Spleen (tissue), 13 donors: ENCODE data around the gene CD1B. TPM values are rescaled to one million over a fixed set of nuclear protein-coding genes. Genes with fewer than 3 reads are reported as not detected.
"Not testable (repeated sequence)": the region's sequence is repeated elsewhere in the genome, so short reads cannot be mapped to it uniquely, and the experiment has no call there.

Source experiments
- DNase-seq: peaks from one replicate; pipeline ENCODE4 v3.0.0-alpha.2; 2020
- H3K27ac ChIP-seq, 8 donors: fragments of 200-600 bp; sonication (generic) in 7 of 8; 1 replicate in 4 of 8; 2 replicates in 4 of 8; pipeline versions ENCODE4 v1.5.0 to v1.8.0; 2016 to 2021; ENCODE audit warnings: inconsistent platforms in 4 of 8, mild to moderate bottlenecking in 4 of 8, moderate library complexity in 1 of 8
- H3K27me3 ChIP-seq, 7 donors: fragments of 200-600 bp; sonication (generic) in 6 of 7; replicated peaks in 1 of 7; 1 replicate in 4 of 7; 2 replicates in 3 of 7; pipeline versions ENCODE4 v1.5.0 to v1.8.0; 2016 to 2021; ENCODE audit warnings: inconsistent platforms in 3 of 7, mild to moderate bottlenecking in 1 of 7
- H3K36me3 ChIP-seq, 6 donors: fragments of 200-600 bp; sonication (generic) in 5 of 6; 1 replicate in 4 of 6; 2 replicates in 2 of 6; pipeline versions ENCODE4 v1.5.0 to v1.8.0; 2016 to 2021; ENCODE audit warnings: inconsistent platforms in 2 of 6
- H3K4me1 ChIP-seq, 6 donors: fragments of 200-600 bp; sonication (generic) in 5 of 6; 1 replicate in 3 of 6; 2 replicates in 3 of 6; pipeline versions ENCODE4 v1.5.0 to v1.8.0; 2016 to 2021; ENCODE audit warnings: inconsistent platforms in 3 of 6
- H3K4me3 ChIP-seq, 8 donors: fragments of 200-600 bp; sonication (generic) in 7 of 8; 1 replicate in 4 of 8; 2 replicates in 4 of 8; pipeline versions ENCODE4 v1.5.0 to v1.8.0; 2016 to 2021; ENCODE audit warnings: inconsistent platforms in 4 of 8, mild to moderate bottlenecking in 4 of 8, moderate library complexity in 2 of 8
- H3K9me3 ChIP-seq, 8 donors: fragments of 200-600 bp; sonication (generic) in 7 of 8; 1 replicate in 4 of 8; 2 replicates in 4 of 8; pipeline versions ENCODE4 v1.5.0 to v1.8.0; 2016 to 2021; ENCODE audit warnings: inconsistent platforms in 4 of 8
- CTCF ChIP-seq, 11 experiments: fragments of 200-600 bp in 7 of 11; fragments of 450-650 bp in 4 of 11; sonication (generic) in 4 of 11; IDR thresholded peaks in 8 of 11; conservative IDR thresholded peaks in 3 of 11; 1 replicate in 7 of 11; 2 replicates in 4 of 11; pipeline versions ENCODE4 v1.4.0 to v1.8.0; 2016 to 2021; ENCODE audit warnings: antibody characterized with exemption in 11 of 11, inconsistent platforms in 4 of 11, mild to moderate bottlenecking in 1 of 11
- POLR2A ChIP-seq, 3 donors: fragments of 450-650 bp; IDR thresholded peaks; one replicate each; pipeline ENCODE4 v1.5.1; 2017; ENCODE audit warnings: antibody characterized with exemption in 3 of 3, mild to moderate bottlenecking in 1 of 3
- POLR2AphosphoS5 ChIP-seq, 3 donors: sonication (generic); formaldehyde crosslinking; IDR thresholded peaks; one replicate each; pipeline ENCODE4 v1.5.1; 2017; ENCODE audit warnings: antibody characterized with exemption in 3 of 3
- whole genome bisulfite sequencing, 5 donors: extraction: QIAGEN DNeasy Blood & Tissue Kit in 3 of 5; methylation state at CpG; one replicate each; pipeline versions ENCODE4 v1.1.5 to v1.1.7; 2013 to 2018; 5-methylcytosine and 5-hydroxymethylcytosine counted together
- intact Hi-C: fragments of 100-400 bp; cut with DNase I; formaldehyde crosslinking; loops from one replicate; pipeline ENCODE4 v1.15.0; 2023; ENCODE audit warnings: low total_unique reads
- long read RNA-seq, 2 donors: transcript quantifications; one replicate each; lab custom pipeline, GENCODE V29; 2026
- polyA plus RNA-seq, 3 donors: library from polyadenylated mRNA; stranded (reverse); fragments of 200-250 nt; gene quantifications; one replicate each; pipeline ENCODE4 v1.2.1, GENCODE V29; 2013
- total RNA-seq, 7 donors: library from RNA; depleted of rRNA in 3 of 7; stranded (reverse); fragments of >200 nt in 3 of 7; fragmentation: NEBNext Ultra II Directional in 4 of 7; extraction: Animal tissue kit (Norgen Biotek cat#: 25700) in 4 of 7; gene quantifications; one replicate each; pipeline versions ENCODE4 v1.1.0 to v1.2.1, GENCODE V29; 2016 to 2021
- donor health status: healthy with polysubstance abuse.
- donor health status: DM: no; HTN: no; CAD: no; lungs with moderate emphysema.
- donor health status: DM: no; HTN: no; CAD: no.
- donor health status: Bipolar disorder and iron deficiency.
- donor health status: healthy.
- donor health status: DM: no; HTN: no; CAD: no.
- donor health status: DM: yes; HTN: yes; CAD: no.

Gene CD1B
- total RNA-seq (under 1 TPM in 2 of 7 donors, not detected in 5; 0.36 to 0.37 TPM), polyA plus RNA-seq (under 1 TPM in 2 of 3 donors, not detected in 1; 0.11 to 0.29 TPM)
- long read RNA-seq, donor 1: 0 reads
- long read RNA-seq, donor 2, partial matches to known transcripts: 0 of 1 reads
- long read RNA-seq, donor 2, other reads (novel, unspliced or antisense): 0 of 1 reads

- WGBS, 5 donors: 86 to 96% (median 92%) methylated on average over 2 of the region's 2 CpGs
- H3K4me3 ChIP-seq: no peak within 1 kb of the TSS
- peaks cover 0 to 66% (median 20%) of the 10 kb centered on the region in 6 donors for H3K4me1 ChIP-seq
- H3K9me3 ChIP-seq: no peaks in the 10 kb centered on the region
- H3K36me3 ChIP-seq: no peaks in the 10 kb centered on the region
- no peak for DNase-seq
- no peak for TF ChIP-seq CTCF (IDR thresholded peaks at IDR 0.05 in 8 of 11, conservative IDR thresholded peaks at IDR 0.05 in 3 of 11)
- no peak for TF ChIP-seq POLR2AphosphoS5 (IDR thresholded peaks at IDR 0.05)
- no peak for TF ChIP-seq POLR2A (IDR thresholded peaks at IDR 0.05)
- H3K27me3 ChIP-seq: peaks cover 0 to 7% (median 0%) of the 10 kb centered on the region in 7 donors
- intact Hi-C loops: no loop called here
- no peak within 1 kb of the TSS for H3K27ac ChIP-seq
These were observed at the start of gene CD1B for GRCh38 chr1:158331481-158332150. Gene CD1B, minus strand, starts transcription at chr1:158331531. Its CDS starts 108 bp downstream, at chr1:158331423.

GRCh38 chr1:158374860-158375259 is 43.5 kb upstream of the CD1B start:
- Histone ChIP-seq H3K9me3 (peaks cover 3 to 37% (median 30%) of the 10 kb centered on the region in 8 donors), H3K27me3 (no peaks in the 10 kb centered on the region), H3K27ac (no peak overlapping the region), H3K4me3 (no peak overlapping the region), H3K36me3 (no peaks in the 10 kb centered on the region), H3K4me1 (no peaks in the 10 kb centered on the region)
- intact Hi-C loops: no loop called here
- WGBS, 5 donors: 21 to 45% (median 32%) methylated on average over 1 of the region's 1 CpG
- TF ChIP-seq POLR2AphosphoS5 (IDR thresholded peaks at IDR 0.05) (no peak), POLR2A (IDR thresholded peaks at IDR 0.05) (no peak), CTCF (IDR thresholded peaks at IDR 0.05 in 8 of 11, conservative IDR thresholded peaks at IDR 0.05 in 3 of 11) (no peak)
- no peak for DNase-seq

- H3K4me1 ChIP-seq, DNase-seq, H3K27ac ChIP-seq, H3K27me3 ChIP-seq, intact Hi-C loops, H3K36me3 ChIP-seq, H3K4me3 ChIP-seq: not testable (repeated sequence)
- H3K9me3 ChIP-seq: peaks cover 3 to 37% (median 30%) of the 10 kb centered on the region in 8 donors
- WGBS, 5 donors: 90 to 100% (median 96%) methylated on average over 15 to 25 of the region's 25 CpGs
These were observed 42.8 kb upstream of the CD1B start for GRCh38 chr1:158374101-158374500.

DNA sequence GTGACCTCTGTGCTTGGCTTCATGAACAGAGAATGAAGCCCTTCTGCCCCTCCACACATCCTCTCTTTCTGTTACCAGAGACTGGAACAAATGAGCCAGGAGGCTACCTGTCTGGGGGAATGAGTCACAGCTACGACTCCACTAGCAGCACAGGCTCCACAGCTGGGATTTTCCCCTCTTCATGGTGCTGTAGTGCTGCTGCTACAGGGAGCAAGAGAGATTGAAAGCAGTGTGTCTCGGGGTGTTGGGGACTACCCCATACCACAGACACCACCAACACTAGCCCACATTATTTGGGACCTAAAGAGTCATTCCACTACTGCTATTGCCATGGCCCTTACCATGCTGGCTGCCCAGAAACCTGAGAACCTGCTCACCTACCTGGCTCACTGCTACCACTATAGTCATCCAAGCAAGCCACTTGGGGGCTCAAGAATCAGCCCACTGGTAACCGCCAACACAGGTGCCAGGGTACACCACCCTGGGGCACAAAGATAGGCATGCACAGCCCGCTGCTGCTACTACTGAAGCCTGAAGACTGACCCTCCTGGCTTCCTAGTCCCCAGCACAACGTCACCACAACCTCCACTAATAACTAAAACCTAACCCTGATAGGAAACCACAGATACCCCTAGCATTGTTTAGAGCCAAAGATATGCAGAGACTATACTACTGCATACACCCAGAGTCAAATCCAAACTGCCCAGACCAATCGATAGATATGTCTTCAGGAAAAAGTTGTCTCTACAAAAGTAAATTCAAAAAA is 40.0 kb upstream of the CD1B start:
- Histone ChIP-seq H3K4me3 (no peak overlapping the region), H3K27ac (no peak overlapping the region), H3K9me3 (peaks cover 3 to 37% (median 30%) of the 10 kb centered on the region in 8 donors), H3K4me1 (no peaks in the 10 kb centered on the region), H3K27me3 (no peaks in the 10 kb centered on the region), H3K36me3 (no peaks in the 10 kb centered on the region)
- DNase-seq: no peak
- TF ChIP-seq CTCF (IDR thresholded peaks at IDR 0.05 in 8 of 11, conservative IDR thresholded peaks at IDR 0.05 in 3 of 11) (no peak), POLR2A (IDR thresholded peaks at IDR 0.05) (no peak), POLR2AphosphoS5 (IDR thresholded peaks at IDR 0.05) (no peak)
- WGBS, 5 donors: 55 to 72% (median 65%) methylated on average over 5 to 6 of the region's 6 CpGs
- intact Hi-C loops: no loop called here
